HG03558 (cell line): Measurements from ENCODE around the gene DUS3L.
"Not testable (repeated sequence)": the region's sequence is repeated elsewhere in the genome, so short reads cannot be mapped to it uniquely, and the experiment has no call there.

ENCODE experiments used
- ATAC-seq: cut with Tn5 transposase; IDR thresholded peaks from one replicate; pipeline ENCODE4 v1.9.1; 2021; ENCODE audit warnings: moderate number of reproducible peaks; ENCODE audit not compliant: unreplicated experiment; ENCODE audit errors: extremely low read depth

Gene DUS3L

DNA sequence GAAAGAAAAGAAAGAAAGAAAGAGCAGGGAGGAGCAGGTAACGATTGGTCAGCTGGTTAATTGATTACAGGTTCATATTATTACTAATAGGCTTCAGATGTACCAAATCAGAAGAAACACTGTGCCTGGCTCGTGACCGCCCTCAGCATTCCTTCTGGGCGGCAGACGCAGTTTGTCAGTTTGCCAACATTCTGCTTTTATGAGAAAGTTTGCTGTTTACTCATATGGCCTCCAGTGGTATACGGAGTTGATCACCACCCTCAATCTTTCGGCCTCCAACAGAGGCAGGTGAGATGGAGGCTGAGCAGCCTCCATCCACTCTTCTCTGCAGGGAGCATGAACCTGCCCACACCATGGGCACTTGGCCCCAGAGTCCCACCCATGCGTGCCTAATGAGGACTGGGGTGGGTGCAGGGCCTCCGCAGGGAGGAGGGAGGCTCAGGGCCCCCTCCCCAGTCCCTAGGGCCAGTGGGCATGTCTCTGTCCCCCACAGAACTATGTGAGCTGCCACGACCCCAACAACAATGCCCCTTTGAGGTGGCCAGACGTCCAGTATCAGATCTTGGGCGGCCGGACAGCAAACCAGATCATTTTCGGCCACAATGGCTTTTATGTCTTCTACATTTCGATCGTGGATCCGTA, 15.2 kb downstream of the DUS3L start:
- ATAC-seq = no peak

DNA sequence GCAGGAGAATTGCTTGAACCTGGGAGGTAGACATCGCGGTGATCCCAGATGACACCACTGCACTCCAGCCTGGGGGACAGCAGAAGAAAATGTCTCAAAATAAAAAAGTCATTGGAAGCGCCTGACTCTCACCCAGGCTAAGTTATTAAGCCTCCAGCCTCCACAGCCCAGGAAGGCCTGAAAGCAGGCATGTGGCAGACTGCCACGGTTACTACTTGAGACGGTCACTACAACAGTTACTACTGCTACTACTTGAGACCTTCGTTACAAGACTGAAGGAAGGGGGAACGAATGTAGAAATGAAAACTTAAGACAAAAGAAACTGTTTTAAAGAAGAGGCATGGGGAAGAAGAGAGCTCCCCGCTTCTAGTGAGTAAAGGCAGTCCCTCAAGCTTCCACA, 16.0 kb downstream of the DUS3L start:
- ATAC-seq = no peak

DNA sequence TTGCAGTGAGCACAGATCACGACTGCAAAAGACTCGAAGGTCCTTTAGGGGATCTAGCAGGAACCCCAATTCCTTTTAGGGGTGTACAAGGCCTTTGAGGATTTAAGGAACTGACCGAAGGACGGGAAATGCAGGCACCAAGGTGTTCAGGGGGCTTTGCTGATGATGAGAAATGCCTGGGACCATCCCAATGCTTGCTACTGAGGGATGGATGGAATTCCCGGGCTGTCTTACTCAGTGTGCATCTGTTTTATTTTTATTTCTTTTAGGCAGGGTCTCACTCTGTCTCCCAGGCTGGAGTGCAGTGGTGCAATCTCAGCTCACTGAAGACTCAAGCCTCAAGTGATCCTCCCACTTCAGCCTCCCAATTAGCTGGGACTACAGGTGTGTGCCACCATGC, 17.7 kb downstream of the DUS3L start:
- ATAC-seq = no peak

GRCh38 chr19:5772416-5772815, 18.5 kb downstream of the DUS3L start:
- ATAC-seq = no peak

DNA sequence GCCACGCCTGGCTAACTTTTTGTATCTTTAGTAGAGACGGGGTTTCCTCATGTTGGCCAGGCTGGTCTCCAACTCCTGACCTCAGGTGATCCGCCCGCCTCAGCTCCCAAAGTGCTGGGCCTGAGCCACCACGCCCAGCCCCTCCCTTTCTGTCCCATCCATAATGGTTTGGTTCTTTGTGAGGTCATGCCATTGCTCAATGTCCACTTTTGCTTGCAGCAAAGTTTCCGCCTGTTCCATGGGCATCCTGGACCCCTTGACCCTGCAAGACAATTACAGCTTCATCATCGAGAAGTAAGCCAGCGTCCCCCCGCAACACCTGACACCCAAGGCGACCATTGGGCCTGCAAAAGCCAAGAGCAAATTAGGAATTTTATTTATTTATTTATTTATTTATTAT, 23.0 kb downstream of the DUS3L start:
- ATAC-seq = no peak

- ATAC-seq = no peak
Observed at GRCh38 chr19:5765220-5765619, 25.7 kb downstream of the DUS3L start.

GRCh38 chr19:5762608-5763217, 28.2 kb downstream of the DUS3L start:
- no peak for ATAC-seq

GRCh38 chr19:5753743-5754142, 37.2 kb downstream of the DUS3L start:
- ATAC-seq = no peak

- no peak for ATAC-seq
Observed at GRCh38 chr19:5751709-5752108, 39.3 kb downstream of the DUS3L start.

GRCh38 chr19:5749505-5749904, 41.5 kb downstream of the DUS3L start:
- ATAC-seq = no peak

- ATAC-seq = not testable (repeated sequence)
Observed at GRCh38 chr19:5748920-5749319, 42.0 kb downstream of the DUS3L start.

GRCh38 chr19:5744999-5745398, 46.0 kb downstream of the DUS3L start:
- not testable (repeated sequence) for ATAC-seq

DNA sequence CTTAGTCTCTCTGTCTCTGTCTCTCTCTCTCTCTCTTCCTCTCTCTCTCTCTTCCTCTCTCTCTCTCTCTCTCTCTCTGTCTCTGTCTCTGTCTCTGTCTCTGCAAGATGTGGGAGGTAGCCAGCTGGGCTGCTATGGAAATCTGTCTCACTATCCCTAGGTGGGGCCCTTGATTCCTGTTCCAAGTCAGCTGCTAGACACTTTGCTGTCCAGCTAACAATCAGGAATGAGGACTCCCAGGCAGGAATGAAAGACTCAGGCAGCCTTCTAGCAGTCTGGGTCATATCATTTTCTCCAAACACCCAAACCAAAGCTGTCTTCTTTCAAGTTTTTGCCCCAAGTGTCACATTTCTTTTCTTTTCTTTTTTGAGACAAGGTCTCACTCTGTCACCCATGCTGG, 47.3 kb downstream of the DUS3L start:
- ATAC-seq = no peak

- ATAC-seq = no peak
Observed at GRCh38 chr19:5742051-5742450, 48.9 kb downstream of the DUS3L start.

GRCh38 chr19:5738423-5738822, 52.5 kb downstream of the DUS3L start:
- no peak for ATAC-seq
